ENCODE results near the gene SHC2.

The SHC2 gene

DNA sequence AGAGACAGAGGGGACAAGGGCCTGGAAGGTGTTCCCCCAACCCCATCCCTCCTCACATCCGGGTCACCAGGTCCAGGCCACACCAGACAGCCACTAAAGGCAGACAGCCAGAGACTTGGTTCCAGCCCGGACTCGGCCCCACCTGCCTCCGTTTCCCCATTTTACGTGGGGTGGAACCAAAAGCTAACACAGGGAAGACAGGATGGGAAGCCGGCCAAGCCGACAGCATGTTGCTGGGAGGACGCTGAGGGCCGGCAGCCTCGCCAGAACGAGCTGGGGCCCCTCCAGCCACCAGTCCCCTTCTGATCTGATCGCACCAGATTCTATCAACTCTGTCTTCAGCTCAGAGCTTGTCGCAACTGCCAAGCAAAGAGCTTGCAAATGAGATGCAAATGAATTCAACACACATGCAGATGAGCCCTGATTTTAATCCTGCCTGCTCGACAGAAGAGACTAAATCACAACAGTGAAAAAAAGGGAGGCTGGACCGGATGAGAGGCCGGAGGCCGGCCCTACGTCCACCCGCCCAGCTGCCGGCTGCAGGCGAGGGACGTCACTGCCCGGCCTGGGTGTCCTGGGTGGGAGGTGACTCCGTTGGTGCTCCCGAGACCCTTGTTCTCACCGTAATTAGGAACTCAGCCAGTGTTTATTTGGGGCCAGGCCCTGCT is 17.5 kb upstream of the SHC2 start:
- Histone ChIP-seq H3K27me3 (ENCODE audit: insufficient read depth, low read length) (no peaks in the 10 kb centered on the region), H3K9ac (ENCODE audit: low read depth, low read length) (no peak overlapping the region; the same call in 1 of the 2 replicates), H3K9me3 (ENCODE audit: insufficient read depth, low read depth, low read length) (peaks cover 11% of the 10 kb centered on the region; the same call in 1 of the 2 replicates), H3K4me3 (ENCODE audit: low read length) (no peak overlapping the region), H3K36me3 (ENCODE audit: insufficient read depth, low read length) (no peaks in the 10 kb centered on the region), H3K27ac (ENCODE audit: low read depth, low read length) (no peak overlapping the region), H3K4me1 (ENCODE audit: insufficient read depth, low read length) (no peaks in the 10 kb centered on the region; the same call in 1 of the 2 replicates)
- WGBS, result 78% methylated on average over 26 of the region's 26 CpGs

DNA sequence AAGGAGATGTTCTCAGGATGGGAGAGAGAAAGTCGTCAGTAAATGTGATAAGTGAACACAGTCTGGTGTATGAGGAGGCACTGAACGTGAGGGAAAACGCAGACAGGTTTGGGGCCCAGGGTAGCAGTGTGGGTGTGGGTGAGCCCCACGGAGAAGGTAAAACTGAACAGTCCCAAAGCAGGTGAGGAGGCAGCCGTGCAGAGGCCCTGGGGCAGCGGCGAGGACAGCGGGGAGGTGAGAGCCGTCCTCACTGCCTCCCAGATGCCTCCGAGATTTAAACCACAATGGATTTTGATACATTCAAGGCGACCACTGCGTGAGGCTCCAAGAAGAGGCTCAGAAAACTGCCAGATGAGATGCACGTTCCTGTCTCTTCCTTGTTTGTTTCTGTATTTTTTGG is 14.5 kb upstream of the SHC2 start:
- no peak overlapping the region for H3K9ac ChIP-seq (ENCODE audit: low read depth, low read length)
- WGBS, result 89% methylated on average over 13 of the region's 13 CpGs
- H3K4me3 ChIP-seq (ENCODE audit: low read length), result no peak overlapping the region
- H3K4me1 ChIP-seq (ENCODE audit: insufficient read depth, low read length), result no peaks in the 10 kb centered on the region; the same call in 1 of the 2 replicates
- no peaks in the 10 kb centered on the region for H3K36me3 ChIP-seq (ENCODE audit: insufficient read depth, low read length)
- H3K9me3 ChIP-seq (ENCODE audit: insufficient read depth, low read depth, low read length), result no peaks in the 10 kb centered on the region
- no peak overlapping the region for H3K27ac ChIP-seq (ENCODE audit: low read depth, low read length)
- no peaks in the 10 kb centered on the region for H3K27me3 ChIP-seq (ENCODE audit: insufficient read depth, low read length)

DNA sequence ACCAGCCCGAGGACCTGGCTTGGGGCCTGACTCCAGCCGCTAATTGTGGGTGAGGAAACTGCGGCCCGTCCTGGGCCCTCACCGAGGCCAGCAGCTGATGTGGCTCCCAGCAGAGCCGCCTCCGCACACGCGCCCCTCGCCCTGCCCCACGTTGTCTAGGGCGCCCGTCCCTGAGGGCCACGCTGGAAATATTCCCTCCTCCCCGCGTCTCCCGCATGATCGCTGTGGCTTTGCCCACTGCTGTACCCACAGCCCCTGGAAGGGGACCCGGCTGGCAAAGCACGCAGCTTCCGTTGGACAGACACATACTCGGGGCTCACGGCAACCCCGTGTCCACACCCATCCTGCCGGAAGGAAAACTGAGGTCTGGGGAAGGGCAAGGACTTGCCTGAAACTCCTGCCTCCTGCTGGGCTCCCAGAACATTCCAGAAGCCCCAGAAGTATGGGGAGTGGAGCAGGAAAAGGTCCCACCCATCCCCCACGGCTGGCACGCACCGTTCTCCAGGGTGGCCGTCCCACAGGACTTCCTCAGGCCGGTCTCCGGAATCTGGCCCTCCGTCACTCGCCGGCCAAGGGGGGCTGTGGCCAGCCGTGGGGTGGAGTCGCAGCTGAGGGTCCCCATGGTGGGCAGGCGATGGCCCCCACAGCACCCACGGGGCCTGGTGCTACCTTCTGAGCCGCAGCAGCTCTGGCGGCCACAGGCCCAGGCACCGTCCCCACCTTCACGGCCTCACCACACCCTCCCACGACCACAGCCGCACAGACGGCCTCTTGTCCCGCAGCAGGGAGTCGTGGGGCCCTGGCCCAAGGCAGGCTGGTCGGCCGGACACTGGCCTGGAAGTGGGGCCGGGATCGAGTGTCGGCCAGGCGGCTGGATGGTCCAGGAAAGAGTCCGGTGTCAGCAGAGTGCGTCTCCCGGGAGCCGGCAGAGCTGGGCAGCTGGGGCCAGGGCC is 13.6 kb upstream of the SHC2 start:
- H3K9me3 ChIP-seq (ENCODE audit: insufficient read depth, low read depth, low read length), result no peaks in the 10 kb centered on the region
- no peak overlapping the region for H3K4me3 ChIP-seq (ENCODE audit: low read length)
- H3K36me3 ChIP-seq (ENCODE audit: insufficient read depth, low read length), result no peaks in the 10 kb centered on the region
- H3K4me1 ChIP-seq (ENCODE audit: insufficient read depth, low read length), result no peaks in the 10 kb centered on the region; the same call in 1 of the 2 replicates
- no peaks in the 10 kb centered on the region for H3K27me3 ChIP-seq (ENCODE audit: insufficient read depth, low read length)
- 89% methylated on average over 57 of the region's 57 CpGs for WGBS
- no peak overlapping the region for H3K9ac ChIP-seq (ENCODE audit: low read depth, low read length)
- no peak overlapping the region for H3K27ac ChIP-seq (ENCODE audit: low read depth, low read length)

DNA sequence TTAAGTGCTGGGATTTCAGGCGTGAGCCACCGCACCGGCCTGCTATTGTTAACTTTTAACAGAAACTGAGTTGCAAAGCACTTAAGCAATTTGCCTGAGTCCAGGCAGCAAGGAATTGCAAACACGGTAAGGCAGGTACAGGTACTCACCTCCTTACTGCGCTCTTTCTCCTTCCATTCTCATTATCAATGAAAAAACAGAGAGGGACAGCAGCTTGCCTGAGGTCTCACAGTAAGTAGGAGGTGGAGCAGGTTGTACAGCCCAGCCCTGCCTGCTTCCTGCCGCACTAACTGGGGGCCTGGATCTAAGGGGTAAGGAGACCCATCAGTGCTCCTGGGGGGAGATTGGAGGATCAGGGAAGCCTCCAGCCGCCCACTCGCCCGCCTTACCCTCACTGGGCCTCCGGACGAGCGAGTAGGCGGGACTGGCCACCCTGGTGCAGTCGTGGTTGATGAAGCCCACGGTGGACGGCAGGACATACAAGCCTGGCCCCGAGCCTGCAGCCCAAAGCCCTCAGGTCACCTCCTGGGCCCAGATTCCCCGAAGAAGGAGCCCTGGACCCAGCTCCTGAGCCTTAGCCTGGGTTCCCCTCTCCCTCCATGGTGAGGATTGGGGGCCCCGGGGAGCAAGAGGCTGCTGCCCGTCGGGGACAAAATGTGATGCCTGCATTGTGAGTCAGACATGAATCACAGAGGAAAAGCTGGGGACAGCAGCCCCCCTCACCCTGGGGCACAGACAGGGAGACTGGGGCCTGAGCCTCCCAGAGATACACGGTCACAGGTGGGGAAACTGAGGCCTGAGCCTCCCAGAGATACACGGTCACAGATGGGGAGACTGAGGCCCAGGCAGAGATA is 11.4 kb upstream of the SHC2 start:
- Histone ChIP-seq H3K4me1 (ENCODE audit: insufficient read depth, low read length) (no peaks in the 10 kb centered on the region), H3K36me3 (ENCODE audit: insufficient read depth, low read length) (no peaks in the 10 kb centered on the region), H3K27me3 (ENCODE audit: insufficient read depth, low read length) (no peaks in the 10 kb centered on the region), H3K9ac (ENCODE audit: low read depth, low read length) (no peak overlapping the region), H3K27ac (ENCODE audit: low read depth, low read length) (no peak overlapping the region), H3K9me3 (ENCODE audit: insufficient read depth, low read depth, low read length) (no peaks in the 10 kb centered on the region), H3K4me3 (ENCODE audit: low read length) (no peak overlapping the region)
- WGBS, result 82% methylated on average over 23 of the region's 23 CpGs

DNA sequence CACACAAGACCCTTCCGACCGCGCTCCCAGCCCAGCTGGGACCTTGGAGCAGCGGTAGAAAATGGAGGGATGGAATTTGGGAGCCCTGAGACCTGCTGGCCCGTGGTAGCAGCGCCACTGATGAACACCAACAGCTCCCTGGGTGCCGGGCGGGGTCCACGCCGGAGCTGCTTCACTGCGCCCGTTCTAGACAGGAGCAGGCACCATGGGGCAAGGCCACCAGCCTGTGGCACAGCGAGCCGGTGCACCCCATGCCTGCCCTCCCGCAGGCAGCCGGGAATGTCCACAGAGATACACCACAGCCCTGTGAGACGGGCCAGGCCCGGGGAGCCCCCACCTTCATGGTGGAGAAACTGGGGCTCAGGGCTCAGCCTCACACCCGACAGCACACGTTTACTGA is 9.9 kb upstream of the SHC2 start:
- H3K27me3 ChIP-seq (ENCODE audit: insufficient read depth, low read length), result no peaks in the 10 kb centered on the region
- 87% methylated on average over 20 of the region's 20 CpGs for WGBS
- no peak overlapping the region for H3K4me3 ChIP-seq (ENCODE audit: low read length)
- H3K27ac ChIP-seq (ENCODE audit: low read depth, low read length), result no peak overlapping the region
- no peak overlapping the region for H3K9ac ChIP-seq (ENCODE audit: low read depth, low read length)
- no peaks in the 10 kb centered on the region for H3K9me3 ChIP-seq (ENCODE audit: insufficient read depth, low read depth, low read length)
- H3K4me1 ChIP-seq (ENCODE audit: insufficient read depth, low read length), result no peaks in the 10 kb centered on the region
- H3K36me3 ChIP-seq (ENCODE audit: insufficient read depth, low read length), result no peaks in the 10 kb centered on the region

DNA sequence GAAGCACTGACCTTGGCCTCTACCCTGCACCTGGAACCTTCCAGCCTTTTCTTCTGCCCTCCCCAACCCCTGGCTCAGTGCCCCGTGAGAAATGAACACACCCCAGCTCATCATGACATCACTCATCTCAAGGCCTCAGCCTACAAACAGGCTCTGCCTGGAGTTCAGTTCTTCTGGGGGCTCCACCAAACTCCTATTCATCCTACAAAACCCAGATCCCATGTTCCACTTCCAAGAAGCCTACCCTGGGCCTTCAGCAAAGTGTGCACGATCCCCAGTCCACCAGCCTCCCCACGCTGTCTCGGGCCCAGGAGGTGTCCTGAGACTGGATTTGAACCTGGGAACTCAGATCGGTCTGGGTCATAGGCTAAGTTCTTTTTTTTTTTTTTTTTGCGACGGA is 9.0 kb upstream of the SHC2 start:
- no peaks in the 10 kb centered on the region for H3K9me3 ChIP-seq (ENCODE audit: insufficient read depth, low read depth, low read length)
- H3K9ac ChIP-seq (ENCODE audit: low read depth, low read length), result no peak overlapping the region
- 81% methylated on average over 7 of the region's 7 CpGs for WGBS
- H3K27me3 ChIP-seq (ENCODE audit: insufficient read depth, low read length), result no peaks in the 10 kb centered on the region
- H3K4me1 ChIP-seq (ENCODE audit: insufficient read depth, low read length), result no peaks in the 10 kb centered on the region
- no peak overlapping the region for H3K4me3 ChIP-seq (ENCODE audit: low read length)
- H3K27ac ChIP-seq (ENCODE audit: low read depth, low read length), result no peak overlapping the region
- H3K36me3 ChIP-seq (ENCODE audit: insufficient read depth, low read length), result no peaks in the 10 kb centered on the region

DNA sequence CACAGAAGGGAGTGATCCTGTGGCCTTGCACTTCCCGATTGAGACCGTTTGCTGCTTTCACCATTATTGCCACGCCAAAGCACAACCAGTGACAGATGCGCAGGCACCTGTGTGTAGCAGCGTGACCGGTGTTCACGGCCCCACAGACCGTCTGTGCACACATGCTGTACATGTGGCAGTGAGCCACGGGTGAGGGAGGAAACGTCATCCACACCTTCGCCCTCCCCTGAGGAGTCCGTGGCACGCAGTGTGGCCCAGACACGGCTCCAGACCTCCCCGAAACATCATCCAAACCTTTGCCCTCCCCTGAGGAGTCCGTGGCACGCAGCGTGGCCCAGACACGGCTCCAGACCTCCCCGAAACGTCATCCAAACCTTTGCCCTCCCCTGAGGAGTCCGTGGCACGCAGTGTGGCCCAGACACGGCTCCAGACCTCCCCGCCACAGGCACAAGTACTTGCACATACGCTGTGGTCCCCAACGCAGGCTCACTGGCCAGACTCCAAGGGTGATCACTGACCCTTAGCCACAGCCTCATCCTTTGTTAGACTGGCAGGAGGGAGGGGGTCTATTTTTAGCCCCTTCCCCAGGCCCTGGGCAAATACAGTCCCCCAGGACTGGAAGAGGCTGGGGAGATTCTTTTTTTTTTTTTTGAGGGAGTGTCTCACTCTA is 7.9 kb upstream of the SHC2 start:
- WGBS, result 92% methylated on average over 27 of the region's 27 CpGs
- Histone ChIP-seq H3K36me3 (ENCODE audit: insufficient read depth, low read length) (no peaks in the 10 kb centered on the region), H3K9me3 (ENCODE audit: insufficient read depth, low read depth, low read length) (no peaks in the 10 kb centered on the region), H3K27ac (ENCODE audit: low read depth, low read length) (no peak overlapping the region), H3K4me1 (ENCODE audit: insufficient read depth, low read length) (no peaks in the 10 kb centered on the region), H3K9ac (ENCODE audit: low read depth, low read length) (no peak overlapping the region), H3K4me3 (ENCODE audit: low read length) (no peak overlapping the region), H3K27me3 (ENCODE audit: insufficient read depth, low read length) (no peaks in the 10 kb centered on the region)

DNA sequence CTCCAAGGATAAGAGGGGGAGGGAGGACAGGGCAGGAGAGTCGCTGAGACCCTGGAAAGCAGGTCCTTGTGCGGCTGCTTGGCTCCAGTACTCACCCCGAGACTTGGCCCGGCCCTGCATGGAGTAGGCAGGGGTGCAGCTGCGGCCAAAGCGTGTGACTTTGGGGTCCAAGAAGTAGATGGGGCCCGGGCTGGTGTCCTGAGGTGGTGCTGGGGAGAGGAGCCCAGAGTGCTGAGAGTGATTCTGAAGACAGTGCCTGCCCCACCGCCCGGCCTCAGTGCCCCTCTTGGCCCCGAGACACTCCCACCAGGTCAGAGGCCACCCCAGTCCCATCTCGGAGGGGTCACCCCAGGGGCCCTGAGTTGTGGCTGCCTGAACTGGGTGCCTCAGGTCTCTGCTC is 6.7 kb upstream of the SHC2 start:
- no peak overlapping the region for H3K4me3 ChIP-seq (ENCODE audit: low read length)
- H3K9ac ChIP-seq (ENCODE audit: low read depth, low read length), result no peak overlapping the region
- peaks cover 3% of the 10 kb centered on the region for H3K27me3 ChIP-seq (ENCODE audit: insufficient read depth, low read length)
- H3K27ac ChIP-seq (ENCODE audit: low read depth, low read length), result no peak overlapping the region
- H3K9me3 ChIP-seq (ENCODE audit: insufficient read depth, low read depth, low read length), result no peaks in the 10 kb centered on the region
- no peaks in the 10 kb centered on the region for H3K36me3 ChIP-seq (ENCODE audit: insufficient read depth, low read length)
- 85% methylated on average over 11 of the region's 11 CpGs for WGBS
- H3K4me1 ChIP-seq (ENCODE audit: insufficient read depth, low read length), result no peaks in the 10 kb centered on the region

DNA sequence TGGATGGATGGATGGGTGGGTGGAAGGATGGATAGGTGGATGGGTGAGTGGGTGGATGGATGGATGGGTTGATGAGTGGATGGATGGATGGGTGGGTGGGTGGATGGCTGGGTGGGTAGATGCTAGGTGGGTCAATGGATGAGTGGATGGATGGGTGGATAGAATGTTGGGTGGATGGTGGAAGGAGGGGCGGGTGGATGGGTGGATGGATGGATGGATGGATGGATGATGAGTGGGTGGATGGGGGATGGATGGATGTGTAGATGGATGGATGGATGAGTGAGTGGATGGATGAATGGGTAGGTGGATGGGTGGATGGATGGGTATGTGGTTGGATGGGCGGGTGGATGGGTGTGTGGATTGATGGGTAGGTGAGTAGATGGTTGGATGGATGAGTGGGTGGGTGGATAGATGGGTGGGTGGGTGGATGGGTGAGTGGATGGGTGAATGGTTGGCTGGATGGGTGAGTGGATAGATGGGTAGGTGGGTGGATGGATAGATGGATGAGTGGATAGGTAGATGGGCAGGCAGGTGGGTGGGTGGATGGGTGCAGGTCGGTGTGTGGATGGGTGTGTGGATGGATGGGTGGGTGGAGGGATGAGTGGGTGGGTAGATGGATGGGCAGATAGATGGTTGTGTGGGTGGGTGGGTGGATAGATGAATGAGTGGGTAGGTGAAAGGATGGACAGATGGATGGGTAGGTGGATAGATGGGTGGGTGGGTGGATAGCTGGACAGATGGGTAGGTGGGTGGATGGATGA is 4.4 kb upstream of the SHC2 start:
- Histone ChIP-seq H3K9ac (ENCODE audit: low read depth, low read length) (no peak overlapping the region), H3K27me3 (ENCODE audit: insufficient read depth, low read length) (peaks cover 18% of the 10 kb centered on the region), H3K36me3 (ENCODE audit: insufficient read depth, low read length) (no peaks in the 10 kb centered on the region), H3K4me3 (ENCODE audit: low read length) (no peak overlapping the region), H3K27ac (ENCODE audit: low read depth, low read length) (no peak overlapping the region), H3K4me1 (ENCODE audit: insufficient read depth, low read length) (no peaks in the 10 kb centered on the region), H3K9me3 (ENCODE audit: insufficient read depth, low read depth, low read length) (no peaks in the 10 kb centered on the region)
- 86% methylated on average over 3 of the region's 3 CpGs for WGBS

DNA sequence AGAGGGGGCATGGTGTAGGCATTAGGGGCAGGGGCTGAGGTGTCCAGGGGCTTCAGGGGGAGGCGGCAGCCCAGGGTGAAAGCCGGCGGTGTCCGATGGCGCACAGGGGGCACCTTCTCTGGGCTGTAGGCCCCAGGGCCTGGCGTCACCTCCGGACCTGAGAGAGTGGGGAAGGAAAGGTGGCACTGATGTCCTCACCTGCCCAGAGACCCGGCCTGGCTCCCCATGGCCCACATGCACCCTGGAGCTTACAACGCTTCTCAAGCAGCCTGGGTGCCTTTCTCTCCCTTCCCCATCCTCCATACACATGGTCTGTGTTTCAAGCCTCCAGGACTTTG is 3.3 kb upstream of the SHC2 start:
- Histone ChIP-seq H3K36me3 (ENCODE audit: insufficient read depth, low read length) (no peaks in the 10 kb centered on the region), H3K4me3 (ENCODE audit: low read length) (no peak overlapping the region), H3K27me3 (ENCODE audit: insufficient read depth, low read length) (peaks cover 21% of the 10 kb centered on the region), H3K4me1 (ENCODE audit: insufficient read depth, low read length) (no peaks in the 10 kb centered on the region), H3K9ac (ENCODE audit: low read depth, low read length) (no peak overlapping the region), H3K27ac (ENCODE audit: low read depth, low read length) (no peak overlapping the region), H3K9me3 (ENCODE audit: insufficient read depth, low read depth, low read length) (no peaks in the 10 kb centered on the region)
- WGBS, result 92% methylated on average over 9 of the region's 9 CpGs
